Measurements from ENCODE around the gene C17orf50. TPM values are rescaled to one million over a fixed set of nuclear protein-coding genes. Genes with fewer than 3 reads are reported as not detected.

The C17orf50 gene
- not detected in 2 replicates for total RNA-seq

GRCh38 chr17:35760587-35760986 lies at the start of gene C17orf50:
Gene C17orf50, plus strand, starts transcription at chr17:35760887. Its CDS starts 55 bp downstream, at chr17:35760942.

GRCh38 chr17:35731239-35731916 lies 29.3 kb upstream of the C17orf50 start, which contains the start of gene RASL10B:
Gene RASL10B, plus strand, starts transcription at chr17:35731639. Its CDS starts 3,546 bp downstream, at chr17:35735185.

GRCh38 chr17:35752945-35753764 lies 7.5 kb upstream of the C17orf50 start, which contains the start of gene GAS2L2:
Gene GAS2L2, minus strand, starts transcription at chr17:35753239. Its CDS starts 389 bp downstream, at chr17:35752850.

GRCh38 chr17:35795007-35795870 lies 34.6 kb downstream of the C17orf50 start, which contains the start of gene MMP28:
Gene MMP28, minus strand, starts transcription at chr17:35795641. Its CDS starts 264 bp downstream, at chr17:35795377.

GRCh38 chr17:35808962-35809854 lies 48.5 kb downstream of the C17orf50 start, which contains the start of gene TAF15:
Gene TAF15, plus strand, starts transcription at chr17:35809484. Its CDS starts 86 bp downstream, at chr17:35809570.

Other genes starting within 250 kb of the C17orf50 start
- gene SLFN12L, start 223.2 kb upstream of the C17orf50 start, total RNA-seq: under 0.01 and 0.14 TPM in 2 replicates
- gene SLFN14, start 200.1 kb upstream of the C17orf50 start, total RNA-seq: not detected in 2 replicates
- 4.1 and 4.5 TPM in 2 replicates for gene PEX12, start 182.3 kb upstream of the C17orf50 start, total RNA-seq
- 63.6 and 80.7 TPM in 2 replicates for gene AP2B1, start 173.6 kb upstream of the C17orf50 start, total RNA-seq
- gene RASL10B, start 29.2 kb upstream of the C17orf50 start, total RNA-seq: 0.57 and 0.68 TPM in 2 replicates
- under 0.01 and 0.07 TPM in 2 replicates for gene GAS2L2, start 7.6 kb upstream of the C17orf50 start, total RNA-seq
- gene MMP28, start 34.8 kb downstream of the C17orf50 start, total RNA-seq: 31.8 and 151 TPM in 2 replicates
- gene TAF15, start 48.6 kb downstream of the C17orf50 start, total RNA-seq: 68.0 and 178 TPM in 2 replicates
- gene HEATR9, start 108.0 kb downstream of the C17orf50 start, total RNA-seq: not detected in 2 replicates
- 0.07 and 0.34 TPM in 2 replicates for gene CCL5, start 119.5 kb downstream of the C17orf50 start, total RNA-seq
- gene RDM1, start 169.9 kb downstream of the C17orf50 start, total RNA-seq: 0.14 TPM in 1 of 2 replicates, not detected in the other
- gene LYZL6, start 182.8 kb downstream of the C17orf50 start, total RNA-seq: not detected in 2 replicates
- gene CCL16, start 220.6 kb downstream of the C17orf50 start, total RNA-seq: not detected in 2 replicates
- not detected in 2 replicates for gene CCL14, start 225.8 kb downstream of the C17orf50 start, total RNA-seq
- gene CCL15, start 240.7 kb downstream of the C17orf50 start, total RNA-seq: not detected in 2 replicates